Stimulated activated CD4-positive, alpha-beta T cell treated with anti-CD3 and anti-CD28 coated beads, Interleukin-15, amount 100 ng/mL, for 24 hours (primary cell): ENCODE measurements around the gene RANBP17.

ENCODE experiments used
- DNase-seq: peaks from one replicate; pipeline ENCODE4 v3.0.0-alpha.2; 2020

RANBP17 gene

GRCh38 chr5:171102877-171103610, 241.2 kb downstream of the RANBP17 start:
- no peak for DNase-seq

GRCh38 chr5:171107669-171108068, 245.9 kb downstream of the RANBP17 start:
- DNase-seq, result no peak

- DNase-seq, result no peak
Observed at GRCh38 chr5:171115519-171115918, 253.7 kb downstream of the RANBP17 start.

GRCh38 chr5:171116719-171117118, 254.9 kb downstream of the RANBP17 start:
- DNase-seq, result no peak

- no peak for DNase-seq
Observed at GRCh38 chr5:171120986-171121622, 259.3 kb downstream of the RANBP17 start.

- DNase-seq, result no peak
Observed at GRCh38 chr5:171121638-171122037, 259.8 kb downstream of the RANBP17 start.

GRCh38 chr5:171122372-171122771, 260.6 kb downstream of the RANBP17 start:
- DNase-seq, result no peak

- no peak for DNase-seq
Observed at GRCh38 chr5:171123417-171123816, 261.6 kb downstream of the RANBP17 start.

- DNase-seq, result no peak
Observed at GRCh38 chr5:171127314-171127713, 265.5 kb downstream of the RANBP17 start.

GRCh38 chr5:171128136-171128535, 266.3 kb downstream of the RANBP17 start:
- DNase-seq, result no peak

- DNase-seq, result no peak
Observed at GRCh38 chr5:171129308-171129707, 267.5 kb downstream of the RANBP17 start.

GRCh38 chr5:171131497-171131896, 269.7 kb downstream of the RANBP17 start:
- DNase-seq, result no peak

- no peak for DNase-seq
Observed at GRCh38 chr5:171137768-171138525, 276.1 kb downstream of the RANBP17 start.

GRCh38 chr5:171139227-171139626, 277.4 kb downstream of the RANBP17 start:
- DNase-seq, result no peak

- no peak for DNase-seq
Observed at GRCh38 chr5:171142617-171143016, 280.8 kb downstream of the RANBP17 start.

- no peak for DNase-seq
Observed at GRCh38 chr5:171143171-171143570, 281.4 kb downstream of the RANBP17 start.

- DNase-seq, result no peak
Observed at GRCh38 chr5:171143926-171144325, 282.1 kb downstream of the RANBP17 start.

GRCh38 chr5:171149333-171149732, 287.5 kb downstream of the RANBP17 start:
- no peak for DNase-seq

GRCh38 chr5:171149772-171150171, 288.0 kb downstream of the RANBP17 start:
- no peak for DNase-seq

- no peak for DNase-seq
Observed at GRCh38 chr5:171152382-171152781, 290.6 kb downstream of the RANBP17 start.

GRCh38 chr5:171155621-171156020, 293.8 kb downstream of the RANBP17 start:
- no peak for DNase-seq

GRCh38 chr5:171157276-171157675, 295.5 kb downstream of the RANBP17 start:
- DNase-seq, result no peak

- DNase-seq, result no peak
Observed at GRCh38 chr5:171157775-171158174, 296.0 kb downstream of the RANBP17 start.

- DNase-seq, result no peak
Observed at GRCh38 chr5:171158581-171158980, 296.8 kb downstream of the RANBP17 start.
